ENCODE results near the gene ZNF182.

- TF ChIP-seq, protein P1, sequence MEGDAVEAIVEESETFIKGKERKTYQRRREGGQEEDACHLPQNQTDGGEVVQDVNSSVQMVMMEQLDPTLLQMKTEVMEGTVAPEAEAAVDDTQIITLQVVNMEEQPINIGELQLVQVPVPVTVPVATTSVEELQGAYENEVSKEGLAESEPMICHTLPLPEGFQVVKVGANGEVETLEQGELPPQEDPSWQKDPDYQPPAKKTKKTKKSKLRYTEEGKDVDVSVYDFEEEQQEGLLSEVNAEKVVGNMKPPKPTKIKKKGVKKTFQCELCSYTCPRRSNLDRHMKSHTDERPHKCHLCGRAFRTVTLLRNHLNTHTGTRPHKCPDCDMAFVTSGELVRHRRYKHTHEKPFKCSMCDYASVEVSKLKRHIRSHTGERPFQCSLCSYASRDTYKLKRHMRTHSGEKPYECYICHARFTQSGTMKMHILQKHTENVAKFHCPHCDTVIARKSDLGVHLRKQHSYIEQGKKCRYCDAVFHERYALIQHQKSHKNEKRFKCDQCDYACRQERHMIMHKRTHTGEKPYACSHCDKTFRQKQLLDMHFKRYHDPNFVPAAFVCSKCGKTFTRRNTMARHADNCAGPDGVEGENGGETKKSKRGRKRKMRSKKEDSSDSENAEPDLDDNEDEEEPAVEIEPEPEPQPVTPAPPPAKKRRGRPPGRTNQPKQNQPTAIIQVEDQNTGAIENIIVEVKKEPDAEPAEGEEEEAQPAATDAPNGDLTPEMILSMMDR (IDR thresholded peaks at IDR 0.05), result no peak
- TF ChIP-seq POLR2A (IDR thresholded peaks at IDR 0.05), result no peak
These were observed 2.5 kb downstream of the ZNF182 start for GRCh38 chrX:48001260-48001659.
